ENCODE data around the gene CSTA.

- no peak for TF ChIP-seq NBN (conservative IDR thresholded peaks at IDR 0.05)
- no peak for TF ChIP-seq BRD4 (CRISPR knock-in tag; IDR thresholded peaks at IDR 0.05)
Measured at GRCh38 chr3:122283796-122284445, 41.1 kb upstream of the CSTA start.

Measured in HepG2 (cell line).